Hematopoietic multipotent progenitor cell (in vitro differentiated cells): Measurements from ENCODE around the gene CRYGB. TPM values are rescaled to one million over a fixed set of nuclear protein-coding genes. Genes with fewer than 3 reads are reported as not detected.
A peak's percentile ranks its signal among the peaks of the same experiment; 100 is the strongest.
"Not testable (repeated sequence)": the region's sequence is repeated elsewhere in the genome, so short reads cannot be mapped to it uniquely, and the experiment has no call there.

Source experiments
- DNase-seq, 3 donors: peaks; one replicate each; pipeline ENCODE4 v3.0.0-alpha.2; 2011 to 2015; ENCODE audit warnings: low read depth in 2 of 3, low spot score in 2 of 3
- total RNA-seq: library from RNA; depleted of rRNA; stranded (reverse); fragments of >200 nt; gene quantifications from one replicate; pipeline ENCODE4 v1.2.3, GENCODE V29; 2012

CRYGB gene
- total RNA-seq, 1 donor: not detected

DNA sequence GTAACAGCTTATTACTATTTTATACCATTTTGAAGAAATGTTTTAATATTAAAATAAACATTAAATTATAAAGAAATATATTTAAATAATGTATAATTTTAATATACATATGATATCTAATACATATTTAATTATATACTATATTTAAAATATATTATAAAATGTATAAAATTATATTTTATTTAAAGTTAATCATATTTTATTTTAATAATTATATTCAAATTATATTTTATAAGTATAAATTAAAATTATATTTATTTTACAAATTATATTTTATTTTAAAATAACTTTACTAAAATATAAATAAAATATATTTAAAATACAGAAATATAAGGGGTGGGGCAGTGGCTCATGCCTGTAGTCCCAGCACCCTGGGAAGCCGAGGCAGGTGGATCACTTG, 23.7 kb downstream of the CRYGB start:
- no peak for DNase-seq

DNA sequence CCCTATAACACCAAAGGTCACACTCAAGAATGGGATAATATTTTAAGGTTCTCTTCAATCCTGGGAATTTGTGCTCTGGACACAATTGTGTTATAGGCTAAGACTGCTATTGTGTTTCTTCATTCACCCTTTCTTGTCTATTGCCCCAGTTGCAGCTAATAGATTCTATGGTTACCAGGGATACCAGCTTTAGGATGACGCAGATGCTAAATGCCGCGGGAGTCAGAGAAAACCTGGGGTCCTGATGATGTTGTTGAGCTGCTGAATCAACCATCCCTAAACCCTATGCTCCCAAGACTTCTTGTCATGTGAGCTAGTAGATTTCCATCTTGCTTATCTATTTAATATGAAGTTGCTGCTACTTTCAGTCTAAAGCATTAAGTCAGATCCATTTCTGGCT, 27.0 kb downstream of the CRYGB start:
- no peak for DNase-seq

DNA sequence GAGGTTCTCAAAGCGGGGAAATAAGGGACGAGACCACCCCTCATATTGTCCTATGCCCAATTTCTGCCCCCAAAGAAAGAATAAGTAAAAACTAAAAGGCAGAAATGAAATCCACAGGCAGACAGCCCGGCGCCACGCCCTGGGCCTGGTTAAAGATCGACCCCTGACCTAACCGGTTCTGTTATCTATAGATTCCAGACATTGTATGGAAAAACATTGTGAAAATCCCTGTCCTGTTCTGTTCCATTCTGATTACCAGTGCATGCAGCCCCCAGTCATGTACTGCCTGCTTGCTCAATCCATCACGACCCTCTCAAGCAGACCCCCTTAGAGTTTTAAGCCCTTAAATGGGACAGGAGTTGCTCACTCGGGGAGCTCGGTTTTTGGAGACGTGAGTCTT, 28.6 kb downstream of the CRYGB start:
- DNase-seq: not testable (repeated sequence)

DNA sequence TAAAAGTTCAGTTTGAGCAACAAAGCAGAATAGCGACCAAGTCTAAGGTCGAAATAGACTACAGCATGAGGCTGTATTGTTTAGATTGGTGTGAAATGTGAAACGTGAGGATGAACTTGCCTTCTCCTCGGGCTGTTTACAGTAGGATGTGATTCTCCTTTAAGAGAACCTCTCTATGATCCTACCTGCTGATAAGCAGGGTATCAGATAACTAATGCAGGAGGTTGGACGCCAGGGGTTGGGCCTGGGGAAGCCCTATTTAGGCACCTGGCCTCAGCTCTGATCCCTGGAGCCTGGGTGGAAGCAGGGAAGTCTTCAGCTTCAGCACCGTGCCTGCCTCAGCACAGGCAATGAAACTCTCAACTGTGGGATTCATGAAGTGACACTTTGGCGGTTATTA, 33.0 kb downstream of the CRYGB start:
- no peak for DNase-seq

DNA sequence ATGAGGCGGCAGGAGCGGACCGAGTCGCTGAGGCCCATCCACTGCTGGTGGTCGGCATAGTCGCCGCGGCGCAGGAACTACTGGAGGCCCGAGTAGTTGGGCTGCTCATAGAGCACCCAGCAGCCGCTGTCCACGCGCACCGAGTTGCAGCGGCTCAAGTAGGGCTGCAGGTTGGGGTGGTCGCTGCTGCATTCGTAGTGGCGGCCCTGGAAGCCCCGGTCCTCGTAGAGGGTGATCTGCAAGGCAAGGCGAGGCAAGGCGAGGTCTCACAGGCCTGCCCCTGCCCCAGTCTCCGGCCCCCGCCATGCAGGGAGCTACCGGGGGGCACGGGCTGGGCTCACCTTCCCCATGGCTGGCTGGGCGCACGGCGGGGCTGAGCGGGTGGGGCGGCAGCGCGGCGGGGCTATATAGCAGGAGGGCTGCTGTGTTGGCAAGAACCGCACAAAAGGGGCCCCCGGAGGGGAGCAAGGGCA, 33.6 kb downstream of the CRYGB start:
- not testable (repeated sequence) for DNase-seq

DNA sequence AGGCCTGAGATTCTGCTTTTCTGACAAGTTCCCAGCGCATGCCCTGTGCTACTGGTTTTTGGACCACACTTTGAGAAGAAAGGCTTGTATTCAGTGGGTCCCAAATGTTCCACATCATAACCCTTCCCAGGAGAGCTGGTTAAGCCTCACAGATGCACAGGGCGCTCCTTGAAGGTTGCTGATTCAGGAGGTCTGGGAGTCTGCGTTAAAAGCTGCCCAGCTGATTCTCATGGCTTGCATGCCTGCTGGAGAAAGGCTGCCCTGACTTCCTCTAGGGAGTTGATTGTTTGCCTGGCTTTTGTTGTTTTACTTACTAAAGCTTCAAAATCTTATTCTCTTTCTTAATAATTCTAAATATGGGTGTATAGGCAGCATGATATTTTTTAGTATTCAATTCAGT, 42.3 kb downstream of the CRYGB start:
- no peak for DNase-seq

DNA sequence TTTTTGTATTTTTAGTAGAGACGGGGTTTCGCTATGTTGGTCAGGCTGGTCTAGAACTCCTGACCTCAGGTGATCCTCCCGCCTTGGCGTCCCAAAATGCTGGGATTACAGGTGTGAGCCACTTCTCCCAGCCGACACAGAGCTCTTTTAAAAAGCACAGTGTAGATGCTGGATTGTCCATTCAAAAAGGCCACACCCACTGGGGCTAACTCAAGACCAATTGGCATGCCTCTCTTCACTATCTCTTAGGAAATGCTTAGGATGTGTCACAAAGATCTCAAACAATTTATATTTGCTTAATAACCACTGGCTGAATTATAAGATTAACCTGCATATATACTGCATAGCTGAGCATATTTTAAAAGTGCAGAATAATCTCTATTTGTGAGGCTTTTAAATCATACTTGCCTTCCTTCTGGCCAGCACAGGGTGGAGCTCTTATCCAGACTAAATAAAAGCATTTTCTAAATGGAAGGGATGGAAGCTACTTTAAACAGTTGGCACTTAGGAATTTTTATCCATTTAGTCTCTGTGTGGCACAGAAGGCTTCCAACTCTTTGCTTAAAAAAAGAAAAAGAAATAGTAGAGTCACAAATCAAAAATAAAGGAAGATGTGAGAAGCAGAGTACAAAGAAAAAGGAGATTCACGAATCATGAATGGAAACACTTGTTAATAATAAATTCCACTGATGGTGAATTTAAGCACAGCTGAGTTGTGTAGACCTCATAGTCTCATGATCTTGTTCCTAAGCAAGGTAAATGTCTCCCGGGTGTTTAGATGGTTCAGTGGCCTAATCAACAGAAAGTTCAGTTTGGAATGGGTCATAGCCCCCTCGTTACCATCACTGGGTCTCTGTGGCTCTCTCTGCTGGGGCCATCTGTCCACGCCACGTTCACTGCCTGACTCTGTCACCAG, 44.0 kb downstream of the CRYGB start:
- DNase-seq: peak in 1 of 3 donors; percentile 31

DNA sequence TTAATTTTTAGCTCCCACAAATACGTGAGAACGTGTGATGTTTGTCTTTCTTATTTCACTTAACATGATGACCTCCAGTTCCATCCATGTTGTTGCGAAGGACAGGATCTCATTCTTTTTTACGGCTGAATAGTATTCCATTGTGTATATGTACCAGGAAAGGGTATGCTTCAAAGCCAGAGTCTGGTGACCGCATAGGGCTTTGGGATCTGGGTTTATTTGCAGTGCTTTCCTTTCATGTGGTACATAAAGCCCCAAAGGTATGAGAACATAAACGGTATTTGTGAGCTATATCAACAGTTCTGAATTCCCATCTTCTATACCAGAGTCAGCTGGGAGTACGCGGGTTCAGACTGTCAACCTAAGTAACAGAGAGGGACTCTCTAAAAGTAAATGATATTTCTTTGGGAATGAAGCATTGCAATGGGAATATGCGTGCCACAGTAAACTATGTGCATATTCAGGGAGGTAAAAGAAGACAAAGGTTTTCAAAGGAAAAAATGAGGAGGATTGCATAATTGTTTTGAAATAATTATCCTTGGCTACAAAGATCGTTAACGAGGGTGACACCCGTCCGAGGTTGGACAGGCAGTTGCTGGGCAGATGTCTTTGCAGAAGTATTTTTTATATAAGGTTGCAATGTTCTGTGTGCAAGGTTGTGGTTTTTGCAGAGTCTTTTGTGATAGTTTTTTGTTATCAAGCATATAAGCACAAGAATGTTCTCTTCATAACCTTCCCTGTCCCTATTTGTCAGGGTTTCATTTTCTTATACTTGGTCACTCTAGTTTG, 46.1 kb downstream of the CRYGB start:
- peak in 1 of 3 donors; percentile 19 for DNase-seq

DNA sequence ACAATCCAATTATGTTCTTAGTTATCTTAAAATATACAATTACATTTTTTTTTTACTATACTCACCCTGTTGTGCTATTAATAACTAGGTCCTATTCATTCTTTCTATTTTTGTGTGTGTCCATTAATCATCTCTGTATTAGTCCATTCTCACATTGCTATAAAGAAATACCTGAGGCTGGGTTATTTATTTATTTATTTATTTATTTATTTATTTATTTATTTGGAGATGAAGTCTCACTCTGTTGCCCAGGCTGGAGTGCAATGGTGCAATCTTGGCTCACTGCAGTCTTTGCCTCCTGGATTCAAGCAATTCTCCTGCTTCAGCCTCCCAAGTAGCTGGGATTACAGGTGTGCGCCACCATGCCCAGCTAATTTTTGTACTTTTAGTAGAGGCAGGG, 47.3 kb downstream of the CRYGB start:
- not testable (repeated sequence) for DNase-seq

DNA sequence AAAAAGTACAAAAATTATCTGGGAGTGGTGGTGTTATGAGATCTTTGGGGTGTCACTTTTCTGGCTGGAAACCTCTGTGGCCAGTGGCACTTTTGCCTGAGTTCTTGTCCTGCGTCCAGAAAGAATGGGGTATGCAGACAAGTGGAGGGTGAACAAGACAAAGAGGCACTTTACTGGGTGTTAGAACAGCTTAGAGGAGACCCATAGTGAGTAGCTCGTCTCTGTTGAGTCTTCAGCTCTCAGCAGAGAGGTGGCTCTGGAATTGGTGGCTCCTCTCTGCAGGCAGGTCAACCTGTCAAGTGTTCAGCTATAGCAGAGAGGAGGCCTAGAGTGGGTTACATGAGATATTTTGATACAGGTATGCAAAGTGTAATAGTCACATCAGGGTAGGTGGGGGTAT, 47.7 kb downstream of the CRYGB start:
- no peak for DNase-seq

DNA sequence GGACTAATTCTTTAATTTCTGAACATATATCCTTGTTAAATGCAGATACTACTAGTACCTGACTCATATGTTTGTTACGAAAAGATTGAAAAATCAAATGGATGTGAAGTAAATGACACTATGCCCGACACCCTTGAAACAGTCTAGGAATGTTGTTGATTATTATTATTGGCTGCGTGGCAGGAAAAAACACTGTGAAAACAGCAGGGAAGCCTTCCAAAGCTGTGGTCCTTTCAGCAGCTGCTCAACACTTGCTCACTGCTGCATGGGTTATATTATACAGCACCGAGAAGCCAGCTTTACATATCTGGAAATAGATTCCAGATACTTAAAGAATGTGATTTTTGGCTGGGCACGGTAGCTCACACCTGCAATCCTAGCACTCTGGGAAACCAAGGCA, 48.2 kb downstream of the CRYGB start:
- DNase-seq: no peak

DNA sequence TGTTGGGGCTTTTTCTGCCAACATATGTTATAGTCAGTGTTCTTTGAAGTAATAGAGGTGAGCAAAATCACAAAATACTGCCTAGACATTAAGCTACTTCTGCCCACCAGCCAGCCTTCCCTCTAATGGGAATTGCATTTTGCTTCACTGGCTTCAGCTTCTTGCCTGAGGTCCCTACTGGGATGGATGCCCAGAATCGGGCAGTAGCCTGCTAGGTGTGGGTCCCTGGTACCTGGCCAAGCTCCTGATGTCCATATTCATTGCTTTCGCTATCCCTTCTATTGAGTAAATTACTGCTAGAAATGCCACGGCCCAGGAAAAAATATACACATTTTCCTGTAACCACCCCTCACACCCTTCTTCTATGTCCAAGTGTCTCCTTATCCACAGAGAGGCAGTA, 48.6 kb downstream of the CRYGB start:
- no peak for DNase-seq

DNA sequence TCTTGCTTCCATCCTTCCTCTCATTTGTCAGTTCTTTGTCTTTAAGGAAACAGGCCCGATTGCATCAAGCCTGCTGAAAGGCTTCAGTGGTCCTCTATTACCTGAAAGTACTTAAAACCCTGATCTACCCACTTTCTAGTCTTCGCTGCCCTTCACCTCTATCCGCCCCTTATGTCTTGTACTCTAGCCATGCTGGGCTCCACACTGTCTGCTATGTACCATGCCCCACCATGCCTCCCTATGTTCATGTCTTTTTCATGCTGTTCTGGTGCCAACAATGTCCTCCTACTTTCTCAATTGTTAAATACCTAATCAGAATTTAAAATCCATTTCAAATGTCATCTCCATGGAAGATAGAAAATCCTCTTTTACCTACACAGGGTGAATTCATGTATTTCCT, 49.9 kb downstream of the CRYGB start:
- no peak for DNase-seq

DNA sequence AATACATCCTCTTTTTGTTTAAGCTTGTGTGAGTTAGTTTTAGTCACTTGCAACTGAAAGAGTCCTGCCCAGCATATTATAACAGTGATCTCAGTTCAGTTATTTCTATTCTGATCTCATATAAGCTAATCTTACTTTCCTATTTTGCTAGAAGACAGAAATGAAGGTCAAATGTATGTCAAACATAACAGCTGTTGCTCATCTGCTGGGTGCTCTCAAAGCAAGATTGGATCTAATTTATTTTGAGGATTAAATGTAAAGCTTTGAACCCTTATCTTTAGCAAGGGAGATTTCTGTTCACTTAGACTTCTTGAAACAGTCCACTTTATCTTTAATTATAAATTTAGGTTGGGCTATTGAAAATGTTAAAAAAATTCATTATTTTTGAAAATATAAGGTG, 52.8 kb downstream of the CRYGB start:
- DNase-seq: no peak

Other genes starting within 250 kb of the CRYGB start
- 19.7 TPM for gene PLEKHM3, start 120.6 kb downstream of the CRYGB start, total RNA-seq
- 5.7 TPM for gene CRYGD, start 21.6 kb downstream of the CRYGB start, total RNA-seq
- gene CRYGC, start 16.3 kb downstream of the CRYGB start, total RNA-seq: not detected
- not detected for gene CRYGA, start 17.4 kb upstream of the CRYGB start, total RNA-seq
- gene C2orf80, start 43.9 kb upstream of the CRYGB start, total RNA-seq: not detected
- 18.6 TPM for gene IDH1, start 108.9 kb upstream of the CRYGB start, total RNA-seq
- 39.3 TPM for gene PIKFYVE, start 120.1 kb upstream of the CRYGB start, total RNA-seq